Liver (tissue), 9 donors: Measurements from ENCODE around the gene SPTSSA. TPM values are rescaled to one million over a fixed set of nuclear protein-coding genes. Genes with fewer than 3 reads are reported as not detected.

Experiments
- DNase-seq: peaks from one replicate; pipeline ENCODE4 v3.0.0-alpha.2; 2017; ENCODE audit warnings: low spot score
- H3K27ac ChIP-seq, 2 donors: one replicate each; pipeline ENCODE4 v1.7.0; 2013; ENCODE audit warnings: inconsistent platforms in 2 of 2, low read length in 2 of 2, control low read depth in 1 of 2, low read depth in 1 of 2, mild to moderate bottlenecking in 1 of 2
- H3K27me3 ChIP-seq, 4 donors: one replicate each; pipeline versions ENCODE4 v1.6.1 to v1.7.0; 2013; ENCODE audit warnings: low read length in 3 of 4, inconsistent platforms in 1 of 4, mild to moderate bottlenecking in 1 of 4, moderate library complexity in 1 of 4; ENCODE audit not compliant: control insufficient read depth in 4 of 4, insufficient read depth in 4 of 4
- H3K36me3 ChIP-seq, 4 donors: one replicate each; pipeline versions ENCODE4 v1.6.1 to v1.7.0; 2013; ENCODE audit warnings: low read length in 3 of 4, mild to moderate bottlenecking in 3 of 4, low read depth in 1 of 4, moderate library complexity in 1 of 4; ENCODE audit not compliant: control insufficient read depth in 4 of 4, insufficient read depth in 3 of 4
- H3K4me1 ChIP-seq, 4 donors: one replicate each; pipeline versions ENCODE4 v1.6.1 to v1.7.0; 2013; ENCODE audit warnings: low read length in 3 of 4, mild to moderate bottlenecking in 3 of 4, moderate library complexity in 1 of 4; ENCODE audit not compliant: control insufficient read depth in 4 of 4, insufficient read depth in 4 of 4
- H3K4me3 ChIP-seq, 3 donors: one replicate each; pipeline versions ENCODE4 v1.6.1 to v1.7.0; 2013; ENCODE audit warnings: low read length in 3 of 3, control low read depth in 1 of 3, low read depth in 1 of 3, mild to moderate bottlenecking in 1 of 3
- H3K9ac ChIP-seq, 2 donors: one replicate each; pipeline ENCODE4 v1.7.0; 2013; ENCODE audit warnings: low read length in 2 of 2, mild to moderate bottlenecking in 2 of 2, moderate library complexity in 2 of 2, control low read depth in 1 of 2, low read depth in 1 of 2
- H3K9me3 ChIP-seq, 4 donors: one replicate each; pipeline versions ENCODE4 v1.6.1 to v1.7.0; 2013; ENCODE audit warnings: low read length in 3 of 4; ENCODE audit not compliant: control insufficient read depth in 4 of 4
- CTCF ChIP-seq: fragments of 150-350 bp; IDR thresholded peaks from 2 replicates; pipeline ENCODE4 v1.5.1; 2017; ENCODE audit warnings: improper control_type of control experiment, low read depth, low read length; ENCODE audit not compliant: missing input control
- EGR1 ChIP-seq, 2 donors: IDR thresholded peaks; 2 replicates each; pipeline ENCODE4 v1.6.1; 2016 to 2018; ENCODE audit warnings: antibody characterized with exemption in 2 of 2, low read depth in 2 of 2
- FOXA1 ChIP-seq: IDR thresholded peaks from 2 replicates; pipeline ENCODE4 v1.6.1; 2016; ENCODE audit warnings: antibody characterized with exemption
- FOXA2 ChIP-seq: IDR thresholded peaks from 2 replicates; pipeline ENCODE4 v1.6.1; 2016; ENCODE audit warnings: antibody characterized with exemption
- GABPA ChIP-seq, 2 donors: IDR thresholded peaks in 1 of 2; conservative IDR thresholded peaks in 1 of 2; 2 replicates each; pipeline ENCODE4 v1.6.1; 2016; ENCODE audit warnings: antibody characterized with exemption in 2 of 2, mild to moderate bottlenecking in 1 of 2, moderate library complexity in 1 of 2
- HNF4A ChIP-seq, 2 donors: conservative IDR thresholded peaks; 2 replicates each; pipeline ENCODE4 v1.6.1; 2016; ENCODE audit warnings: antibody characterized with exemption in 2 of 2, mild to moderate bottlenecking in 2 of 2
- NR2F2 ChIP-seq: IDR thresholded peaks from 2 replicates; pipeline ENCODE4 v1.6.1; 2016; ENCODE audit warnings: antibody characterized with exemption
- RAD21 ChIP-seq, 2 donors: IDR thresholded peaks; 2 replicates each; pipeline ENCODE4 v1.6.1; 2016; ENCODE audit warnings: antibody characterized with exemption in 2 of 2, mild to moderate bottlenecking in 2 of 2
- RXRA ChIP-seq, 2 donors: IDR thresholded peaks; 2 replicates each; pipeline ENCODE4 v1.6.1; 2017 to 2018; ENCODE audit warnings: antibody characterized with exemption in 2 of 2, mild to moderate bottlenecking in 1 of 2
- SP1 ChIP-seq: IDR thresholded peaks from 2 replicates; pipeline ENCODE4 v1.6.1; 2018; ENCODE audit warnings: antibody characterized with exemption, mild to moderate bottlenecking
- WGBS: extraction: QIAGEN DNeasy Blood & Tissue Kit; methylation state at CpG from one replicate; pipeline ENCODE4 v1.1.7; 2013; 5-methylcytosine and 5-hydroxymethylcytosine counted together
- polyA plus RNA-seq, 2 donors: library from polyadenylated mRNA; stranded (reverse) in 1 of 2; unstranded in 1 of 2; fragments of 200-250 nt in 1 of 2; fragments of >200 nt in 1 of 2; fragmentation: Nextera tagmentation in 1 of 2; extraction: Ambion mirVana in 1 of 2; gene quantifications; one replicate each; pipeline versions ENCODE4 v1.2.1 to v1.2.3, GENCODE V29; 2013 to 2015
- total RNA-seq, 2 donors: library from RNA; depleted of rRNA; stranded (reverse); fragments of >200 nt; gene quantifications; one replicate each; pipeline ENCODE4 v1.2.3, GENCODE V29; 2014
- TF ChIP-seq, protein P1 (sequence below): IDR thresholded peaks from 2 replicates; pipeline ENCODE4 v1.6.1; 2016; ENCODE audit warnings: antibody characterized with exemption, mild to moderate bottlenecking
- TF ChIP-seq, protein P2 (sequence below): IDR thresholded peaks from 2 replicates; pipeline ENCODE4 v1.6.1; 2016; ENCODE audit warnings: antibody characterized with exemption
- TF ChIP-seq, protein P3 (sequence below): IDR thresholded peaks from 2 replicates; pipeline ENCODE4 v1.6.1; 2016; ENCODE audit warnings: antibody characterized with exemption
- donor health status: healthy.
- donor health status: healthy.
- donor health status: healthy.
- donor health status: healthy.
- donor health status: healthy.

SPTSSA gene
- total and polyA plus RNA-seq, 4 donors = 9.5 to 15.2 (median 12.1) TPM

- no peak for TF ChIP-seq FOXA2
- TF ChIP-seq GABPA (IDR thresholded peaks at IDR 0.05 in 1 of 2, conservative IDR thresholded peaks at IDR 0.05 in 1 of 2) = no peak
- no peak for TF ChIP-seq EGR1 (IDR thresholded peaks at IDR 0.05; ENCODE audit: low read depth in 2 of 2)
- TF ChIP-seq CTCF = no peak
- TF ChIP-seq, protein P1, sequence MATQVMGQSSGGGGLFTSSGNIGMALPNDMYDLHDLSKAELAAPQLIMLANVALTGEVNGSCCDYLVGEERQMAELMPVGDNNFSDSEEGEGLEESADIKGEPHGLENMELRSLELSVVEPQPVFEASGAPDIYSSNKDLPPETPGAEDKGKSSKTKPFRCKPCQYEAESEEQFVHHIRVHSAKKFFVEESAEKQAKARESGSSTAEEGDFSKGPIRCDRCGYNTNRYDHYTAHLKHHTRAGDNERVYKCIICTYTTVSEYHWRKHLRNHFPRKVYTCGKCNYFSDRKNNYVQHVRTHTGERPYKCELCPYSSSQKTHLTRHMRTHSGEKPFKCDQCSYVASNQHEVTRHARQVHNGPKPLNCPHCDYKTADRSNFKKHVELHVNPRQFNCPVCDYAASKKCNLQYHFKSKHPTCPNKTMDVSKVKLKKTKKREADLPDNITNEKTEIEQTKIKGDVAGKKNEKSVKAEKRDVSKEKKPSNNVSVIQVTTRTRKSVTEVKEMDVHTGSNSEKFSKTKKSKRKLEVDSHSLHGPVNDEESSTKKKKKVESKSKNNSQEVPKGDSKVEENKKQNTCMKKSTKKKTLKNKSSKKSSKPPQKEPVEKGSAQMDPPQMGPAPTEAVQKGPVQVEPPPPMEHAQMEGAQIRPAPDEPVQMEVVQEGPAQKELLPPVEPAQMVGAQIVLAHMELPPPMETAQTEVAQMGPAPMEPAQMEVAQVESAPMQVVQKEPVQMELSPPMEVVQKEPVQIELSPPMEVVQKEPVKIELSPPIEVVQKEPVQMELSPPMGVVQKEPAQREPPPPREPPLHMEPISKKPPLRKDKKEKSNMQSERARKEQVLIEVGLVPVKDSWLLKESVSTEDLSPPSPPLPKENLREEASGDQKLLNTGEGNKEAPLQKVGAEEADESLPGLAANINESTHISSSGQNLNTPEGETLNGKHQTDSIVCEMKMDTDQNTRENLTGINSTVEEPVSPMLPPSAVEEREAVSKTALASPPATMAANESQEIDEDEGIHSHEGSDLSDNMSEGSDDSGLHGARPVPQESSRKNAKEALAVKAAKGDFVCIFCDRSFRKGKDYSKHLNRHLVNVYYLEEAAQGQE = no peak
- TF ChIP-seq FOXA1 = no peak
- no peak for TF ChIP-seq SP1
- TF ChIP-seq, protein P2, sequence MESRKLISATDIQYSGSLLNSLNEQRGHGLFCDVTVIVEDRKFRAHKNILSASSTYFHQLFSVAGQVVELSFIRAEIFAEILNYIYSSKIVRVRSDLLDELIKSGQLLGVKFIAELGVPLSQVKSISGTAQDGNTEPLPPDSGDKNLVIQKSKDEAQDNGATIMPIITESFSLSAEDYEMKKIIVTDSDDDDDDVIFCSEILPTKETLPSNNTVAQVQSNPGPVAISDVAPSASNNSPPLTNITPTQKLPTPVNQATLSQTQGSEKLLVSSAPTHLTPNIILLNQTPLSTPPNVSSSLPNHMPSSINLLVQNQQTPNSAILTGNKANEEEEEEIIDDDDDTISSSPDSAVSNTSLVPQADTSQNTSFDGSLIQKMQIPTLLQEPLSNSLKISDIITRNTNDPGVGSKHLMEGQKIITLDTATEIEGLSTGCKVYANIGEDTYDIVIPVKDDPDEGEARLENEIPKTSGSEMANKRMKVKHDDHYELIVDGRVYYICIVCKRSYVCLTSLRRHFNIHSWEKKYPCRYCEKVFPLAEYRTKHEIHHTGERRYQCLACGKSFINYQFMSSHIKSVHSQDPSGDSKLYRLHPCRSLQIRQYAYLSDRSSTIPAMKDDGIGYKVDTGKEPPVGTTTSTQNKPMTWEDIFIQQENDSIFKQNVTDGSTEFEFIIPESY = no peak
- no peak for TF ChIP-seq NR2F2
These were observed 12.1 kb downstream of the SPTSSA start for GRCh38 chr14:34449819-34450541.

GRCh38 chr14:34439090-34439489 lies 22.9 kb downstream of the SPTSSA start:
- H3K9ac ChIP-seq = no peak overlapping the region
- 95% methylated on average over 4 of the region's 4 CpGs for WGBS
- H3K36me3 ChIP-seq = peaks cover 0 to 1% (median 0%) of the 10 kb centered on the region in 4 donors
- no peaks in the 10 kb centered on the region for H3K27me3 ChIP-seq
- H3K9me3 ChIP-seq = no peaks in the 10 kb centered on the region
- no peak overlapping the region for H3K4me3 ChIP-seq
- DNase-seq = no peak
- no peaks in the 10 kb centered on the region for H3K4me1 ChIP-seq
- TF ChIP-seq NR2F2 (no peak), GABPA (IDR thresholded peaks at IDR 0.05 in 1 of 2, conservative IDR thresholded peaks at IDR 0.05 in 1 of 2) (no peak), CTCF (no peak), FOXA1 (no peak), HNF4A (conservative IDR thresholded peaks at IDR 0.05) (no peak), EGR1 (IDR thresholded peaks at IDR 0.05; ENCODE audit: low read depth in 2 of 2) (no peak), RAD21 (IDR thresholded peaks at IDR 0.05) (no peak), FOXA2 (no peak), RXRA (IDR thresholded peaks at IDR 0.05) (no peak)
- TF ChIP-seq, protein P3, sequence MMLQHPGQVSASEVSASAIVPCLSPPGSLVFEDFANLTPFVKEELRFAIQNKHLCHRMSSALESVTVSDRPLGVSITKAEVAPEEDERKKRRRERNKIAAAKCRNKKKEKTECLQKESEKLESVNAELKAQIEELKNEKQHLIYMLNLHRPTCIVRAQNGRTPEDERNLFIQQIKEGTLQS = no peak
- TF ChIP-seq, protein P1 = no peak
- H3K27ac ChIP-seq = no peak overlapping the region

More at GRCh38 chr14:34449819-34450541, 12.1 kb downstream of the SPTSSA start:
- Histone ChIP-seq H3K9me3 (no peaks in the 10 kb centered on the region), H3K27ac (no peak overlapping the region), H3K9ac (no peak overlapping the region), H3K4me3 (no peak overlapping the region), H3K36me3 (peaks cover 0 to 6% (median 4%) of the 10 kb centered on the region in 4 donors), H3K27me3 (no peaks in the 10 kb centered on the region), H3K4me1 (no peaks in the 10 kb centered on the region)
- WGBS = 84% methylated on average over 6 of the region's 6 CpGs
- no peak for DNase-seq
